HFFc6 (cell line): ENCODE data around the gene CAPZA3. TPM values are rescaled to one million over a fixed set of nuclear protein-coding genes. Genes with fewer than 3 reads are reported as not detected.

ENCODE experiments used
- DNase-seq: peaks from one replicate; pipeline ENCODE4 v3.0.0-alpha.2; 2018
- H3K27ac Mint-ChIP-seq: 2 replicates; pipeline ENCODE4 v1.8.0; 2020; ENCODE audit warnings: mild to moderate bottlenecking, mixed read lengths
- H3K27me3 Mint-ChIP-seq: 2 replicates; pipeline ENCODE4 v1.8.0; 2021; ENCODE audit warnings: mild to moderate bottlenecking, moderate library complexity, mixed read lengths; ENCODE audit not compliant: insufficient read depth
- H3K36me3 Mint-ChIP-seq: 2 replicates; pipeline ENCODE4 v1.8.0; 2021; ENCODE audit warnings: low read depth, mixed read lengths
- H3K4me1 Mint-ChIP-seq: 2 replicates; pipeline ENCODE4 v1.8.0; 2020; ENCODE audit warnings: low read depth, mixed read lengths
- H3K4me3 Mint-ChIP-seq: 2 replicates; pipeline ENCODE4 v1.8.0; 2020; ENCODE audit warnings: mild to moderate bottlenecking, moderate library complexity, mixed read lengths
- H3K9me3 Mint-ChIP-seq: 2 replicates; pipeline ENCODE4 v1.8.0; 2020; ENCODE audit warnings: mild to moderate bottlenecking, mixed read lengths
- total RNA-seq, 6 experiments: library from RNA; stranded (reverse); fragmentation: NEBNext Ultra II Directional; extraction: Animal tissue kit (Norgen Biotek cat#: 25700); gene quantifications; 2 replicates in 1 of 6; 3 replicates in 5 of 6; pipeline ENCODE4 v1.2.3, GENCODE V29; 2021
- TF ChIP-seq, protein P1 (sequence below): fragments of 200-600 bp; sonication (generic); IDR thresholded peaks from 2 replicates; pipeline ENCODE4 v1.5.0; 2021; ENCODE audit warnings: antibody characterized with exemption, mild to moderate bottlenecking

The CAPZA3 gene
- total RNA-seq, 6 experiments from 2014 or later: not detected

DNA sequence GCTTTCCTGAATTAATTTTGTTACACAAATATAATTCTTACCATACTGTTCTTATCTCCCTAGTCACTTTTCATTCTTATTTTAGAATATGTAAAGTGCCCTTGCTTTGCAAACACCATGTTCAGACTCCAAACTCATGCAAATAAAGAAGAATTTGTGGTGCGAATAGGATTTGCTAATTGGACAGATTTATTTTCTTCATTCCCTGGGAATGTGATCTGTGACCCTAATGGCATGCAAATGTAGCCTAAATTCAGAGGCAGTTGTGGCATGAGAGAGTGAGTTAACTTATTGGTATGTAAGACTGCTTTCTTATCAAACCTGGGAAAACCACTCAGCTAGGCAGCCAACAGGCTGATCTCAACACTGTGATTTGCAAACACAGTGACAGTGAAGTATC, 10.0 kb downstream of the CAPZA3 start:
- TF ChIP-seq, protein P1, sequence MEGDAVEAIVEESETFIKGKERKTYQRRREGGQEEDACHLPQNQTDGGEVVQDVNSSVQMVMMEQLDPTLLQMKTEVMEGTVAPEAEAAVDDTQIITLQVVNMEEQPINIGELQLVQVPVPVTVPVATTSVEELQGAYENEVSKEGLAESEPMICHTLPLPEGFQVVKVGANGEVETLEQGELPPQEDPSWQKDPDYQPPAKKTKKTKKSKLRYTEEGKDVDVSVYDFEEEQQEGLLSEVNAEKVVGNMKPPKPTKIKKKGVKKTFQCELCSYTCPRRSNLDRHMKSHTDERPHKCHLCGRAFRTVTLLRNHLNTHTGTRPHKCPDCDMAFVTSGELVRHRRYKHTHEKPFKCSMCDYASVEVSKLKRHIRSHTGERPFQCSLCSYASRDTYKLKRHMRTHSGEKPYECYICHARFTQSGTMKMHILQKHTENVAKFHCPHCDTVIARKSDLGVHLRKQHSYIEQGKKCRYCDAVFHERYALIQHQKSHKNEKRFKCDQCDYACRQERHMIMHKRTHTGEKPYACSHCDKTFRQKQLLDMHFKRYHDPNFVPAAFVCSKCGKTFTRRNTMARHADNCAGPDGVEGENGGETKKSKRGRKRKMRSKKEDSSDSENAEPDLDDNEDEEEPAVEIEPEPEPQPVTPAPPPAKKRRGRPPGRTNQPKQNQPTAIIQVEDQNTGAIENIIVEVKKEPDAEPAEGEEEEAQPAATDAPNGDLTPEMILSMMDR: no peak
- Mint-ChIP-seq H3K4me3 (0 out of 2 replicates have a peak overlapping the region, but pooled peaks have one; percentile 11), H3K9me3 (no peaks in the 10 kb centered on the region), H3K36me3 (no peaks in the 10 kb centered on the region), H3K27ac (peak overlapping the region; percentile 87), H3K4me1 (peaks cover 62% of the 10 kb centered on the region), H3K27me3 (peaks cover 1% of the 10 kb centered on the region)
- peak; percentile 83 for DNase-seq

DNA sequence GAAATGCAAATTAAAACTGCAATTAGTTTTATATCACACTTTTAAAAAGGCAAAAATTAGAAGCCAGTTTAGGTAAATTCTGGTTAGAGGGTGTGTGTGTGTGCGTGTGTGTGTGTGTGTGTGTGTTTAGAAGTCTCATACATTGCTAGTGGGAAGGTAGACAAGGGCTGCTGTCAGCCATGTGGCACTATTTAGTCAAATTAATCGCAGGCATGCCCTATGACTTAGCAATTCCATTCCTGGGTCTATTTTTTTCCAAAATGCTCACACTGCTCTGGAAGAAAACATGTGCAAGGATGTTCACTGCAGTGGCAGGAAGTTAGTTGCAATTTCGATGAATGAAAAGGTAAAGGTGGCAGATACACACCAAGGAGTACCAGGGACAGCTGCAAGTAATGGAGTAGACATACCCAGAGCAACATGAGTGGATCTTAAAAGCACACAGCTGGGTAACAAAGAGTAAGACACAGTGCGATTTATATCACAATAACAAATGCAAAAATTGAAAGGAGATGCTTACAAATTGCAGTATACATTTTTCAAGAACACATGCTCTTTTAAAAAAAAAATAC, 11.6 kb downstream of the CAPZA3 start:
- Mint-ChIP-seq H3K9me3 (no peaks in the 10 kb centered on the region), H3K4me1 (peaks cover 78% of the 10 kb centered on the region), H3K4me3 (no peak overlapping the region), H3K36me3 (no peaks in the 10 kb centered on the region), H3K27ac (peak overlapping the region; percentile 87), H3K27me3 (peaks cover 1% of the 10 kb centered on the region; the same call in 1 of the 2 replicates)
- TF ChIP-seq, protein P1: no peak
- DNase-seq: no peak

DNA sequence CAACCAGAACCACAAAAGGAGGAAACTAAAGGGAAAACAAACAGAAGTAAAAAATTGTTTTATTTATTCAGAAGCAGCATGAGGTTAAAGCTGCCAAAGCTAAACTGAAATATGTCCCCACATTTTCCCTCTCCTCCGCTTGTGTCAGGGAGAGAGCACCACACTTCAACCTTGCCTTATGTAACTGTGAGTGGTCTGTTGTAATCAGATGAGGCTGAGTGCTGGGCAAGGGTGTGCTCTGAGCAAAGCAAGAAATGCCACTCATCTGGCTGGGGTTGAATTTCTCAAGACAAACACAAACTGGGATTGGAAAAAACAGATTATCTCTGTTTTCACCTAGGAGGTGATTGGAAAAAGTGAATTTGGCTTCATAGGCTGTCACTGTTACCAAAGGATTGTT, 12.2 kb downstream of the CAPZA3 start:
- Mint-ChIP-seq H3K4me3 (no peak overlapping the region), H3K36me3 (no peaks in the 10 kb centered on the region), H3K4me1 (peaks cover 82% of the 10 kb centered on the region), H3K27ac (peak overlapping the region; percentile 87; the same call in 1 of the 2 replicates), H3K9me3 (no peaks in the 10 kb centered on the region), H3K27me3 (peaks cover 1% of the 10 kb centered on the region; the same call in 1 of the 2 replicates)
- TF ChIP-seq, protein P1: no peak
- no peak for DNase-seq

DNA sequence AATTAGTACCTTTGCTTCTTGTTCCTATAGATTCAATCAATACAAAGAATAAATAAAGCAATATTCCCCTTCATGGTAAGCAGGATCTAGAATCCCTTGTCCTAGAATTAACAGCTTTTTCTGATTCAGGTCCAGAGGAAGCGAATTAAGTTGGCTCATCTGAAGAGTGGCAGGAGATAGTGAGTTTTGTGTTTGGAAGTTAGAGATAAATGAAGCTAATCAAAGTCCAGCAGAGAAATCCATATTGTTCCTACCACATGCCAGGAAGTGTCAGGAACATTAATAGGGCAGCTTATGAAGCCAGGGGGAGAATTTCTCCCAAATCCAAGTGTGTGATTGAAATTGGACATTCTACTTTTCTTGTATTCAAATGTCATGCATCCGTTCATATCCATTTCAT, 13.9 kb downstream of the CAPZA3 start:
- no peak for DNase-seq
- H3K9me3 Mint-ChIP-seq: no peaks in the 10 kb centered on the region
- no peaks in the 10 kb centered on the region for H3K36me3 Mint-ChIP-seq
- peaks cover 79% of the 10 kb centered on the region for H3K4me1 Mint-ChIP-seq
- no peaks in the 10 kb centered on the region for H3K27me3 Mint-ChIP-seq
- TF ChIP-seq, protein P1: no peak
- H3K4me3 Mint-ChIP-seq: no peak overlapping the region
- no peak overlapping the region for H3K27ac Mint-ChIP-seq

DNA sequence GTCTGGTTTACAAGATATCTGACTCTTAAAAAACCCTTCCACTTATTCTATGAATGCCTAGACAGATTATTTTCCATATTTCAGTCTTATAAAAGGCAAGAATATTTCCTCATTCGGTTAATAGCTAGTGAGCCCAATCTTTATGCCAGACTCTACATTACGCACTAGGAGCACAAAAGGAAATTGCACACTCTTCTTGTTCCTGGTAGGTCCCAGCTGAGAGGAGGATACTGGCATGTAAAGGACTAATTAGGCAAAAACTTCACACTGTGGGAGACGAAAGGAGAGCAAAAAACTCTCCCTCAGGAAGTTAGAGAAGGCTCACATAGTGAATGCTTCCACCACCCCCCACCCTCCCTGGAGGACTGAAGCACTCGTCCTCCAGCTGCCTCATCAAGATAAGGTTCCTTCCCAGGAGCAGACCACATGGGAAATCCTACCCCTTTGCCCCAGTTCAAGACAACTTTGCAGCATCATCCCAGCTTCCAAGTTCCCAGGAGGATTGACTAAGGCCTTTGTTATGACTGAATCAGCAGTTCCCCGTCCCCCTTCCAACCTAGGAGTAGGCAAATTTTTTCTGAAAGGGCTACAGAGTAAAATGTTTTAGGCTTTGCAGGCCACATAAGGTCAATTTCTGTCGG, 14.5 kb downstream of the CAPZA3 start:
- TF ChIP-seq, protein P1: no peak
- Mint-ChIP-seq H3K27me3 (no peaks in the 10 kb centered on the region), H3K27ac (peak overlapping the region; percentile 68), H3K4me1 (peaks cover 74% of the 10 kb centered on the region), H3K4me3 (no peak overlapping the region), H3K9me3 (no peaks in the 10 kb centered on the region), H3K36me3 (no peaks in the 10 kb centered on the region)
- peak; percentile 79 for DNase-seq
